Epithelial cell of esophagus (primary cell): ENCODE measurements around the gene NDRG3.
"Not testable (repeated sequence)": the region's sequence is repeated elsewhere in the genome, so short reads cannot be mapped to it uniquely, and the experiment has no call there.

ENCODE experiments used
- DNase-seq: peaks from one replicate; pipeline ENCODE4 v3.0.0; 2010; ENCODE audit warnings: low read depth
- H3K4me3 ChIP-seq: 2 replicates; pipeline ENCODE4 v1.5.1; 2011; ENCODE audit warnings: mild to moderate bottlenecking, low read length, control low read depth
- CTCF ChIP-seq: IDR thresholded peaks from 2 replicates; pipeline ENCODE4 v1.5.1; 2011; ENCODE audit warnings: low read depth, mild to moderate bottlenecking, low read length, control low read depth, inconsistent platforms; ENCODE audit not compliant: insufficient read depth; ENCODE audit errors: missing control alignments

NDRG3 gene

DNA sequence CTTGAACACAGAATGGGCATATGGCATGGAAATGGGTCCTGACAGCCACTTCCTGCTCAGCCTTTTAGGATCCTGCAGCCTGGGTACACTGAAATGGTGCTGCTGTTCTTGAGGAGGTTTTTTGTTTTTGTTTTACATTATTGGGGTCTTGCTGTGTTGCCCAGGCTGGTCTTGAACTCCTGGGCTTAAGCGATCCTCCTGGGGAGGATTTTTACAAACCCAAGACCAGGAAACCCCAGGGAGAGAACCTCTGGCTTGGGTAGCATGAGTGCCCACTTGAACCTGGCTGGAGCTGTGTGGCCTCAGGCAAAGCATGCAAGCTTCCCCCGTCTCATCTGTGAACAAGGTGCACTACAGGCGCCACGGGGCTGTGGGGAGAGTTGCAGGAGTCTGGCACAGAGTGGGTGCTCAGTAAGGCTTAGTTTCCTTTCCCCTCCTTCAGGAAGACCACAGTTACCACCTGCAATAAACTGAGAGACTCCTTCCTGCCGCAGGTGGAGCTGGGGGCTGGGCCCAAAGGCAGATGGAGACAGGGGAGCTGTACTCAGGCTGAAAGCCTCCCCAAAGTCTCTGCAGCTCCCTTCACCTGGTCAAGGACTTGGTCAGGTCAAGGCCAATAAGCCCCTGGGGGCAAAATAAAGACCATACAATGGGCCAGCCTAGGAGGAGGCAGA lies 101.7 kb downstream of the NDRG3 start:
- no peak for DNase-seq
- H3K4me3 ChIP-seq = no peak overlapping the region
- TF ChIP-seq CTCF = no peak

GRCh38 chr20:36642136-36642535 lies 103.8 kb downstream of the NDRG3 start:
- no peak for TF ChIP-seq CTCF
- H3K4me3 ChIP-seq = no peak overlapping the region
- DNase-seq = no peak

- H3K4me3 ChIP-seq = no peak overlapping the region
- DNase-seq = no peak
- TF ChIP-seq CTCF = no peak
Measured at GRCh38 chr20:36641506-36641843, 104.4 kb downstream of the NDRG3 start.

GRCh38 chr20:36638876-36639400 lies 107.0 kb downstream of the NDRG3 start:
- not testable (repeated sequence) for DNase-seq

DNA sequence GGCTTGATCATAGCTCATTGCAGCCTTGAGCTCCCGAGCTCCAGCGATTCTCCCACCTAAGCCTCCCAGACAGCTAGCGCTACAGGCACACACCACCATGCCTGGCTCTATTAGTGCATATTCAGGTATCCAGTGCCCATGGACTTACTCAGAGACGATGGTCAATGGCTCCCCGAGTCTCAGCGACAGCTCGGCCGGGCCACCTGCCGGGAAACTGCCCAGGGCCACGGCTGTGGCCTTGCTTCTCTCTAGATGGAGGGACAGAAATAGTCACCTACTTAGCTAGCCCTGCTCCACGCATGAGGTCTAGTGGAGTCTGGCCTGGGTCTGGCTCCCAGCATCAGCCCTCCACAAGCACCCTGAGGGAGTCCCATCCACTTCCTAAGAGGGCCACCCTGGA lies 111.5 kb downstream of the NDRG3 start:
- no peak overlapping the region for H3K4me3 ChIP-seq
- TF ChIP-seq CTCF = no peak
- DNase-seq = no peak

More at GRCh38 chr20:36638876-36639400, 107.0 kb downstream of the NDRG3 start:
- not testable (repeated sequence) for H3K4me3 ChIP-seq

GRCh38 chr20:36633285-36633772 lies 112.6 kb downstream of the NDRG3 start:
- no peak for TF ChIP-seq CTCF

GRCh38 chr20:36632487-36633284 lies 113.2 kb downstream of the NDRG3 start:
- TF ChIP-seq CTCF = no peak
- no peak for DNase-seq
- H3K4me3 ChIP-seq = no peak overlapping the region

More at GRCh38 chr20:36633285-36633772, 112.6 kb downstream of the NDRG3 start:
- H3K4me3 ChIP-seq = no peak overlapping the region
- DNase-seq = no peak
